Activated CD8-positive, alpha-beta T cell treated with anti-CD3 and anti-CD28 coated beads for 36 hours (primary cell): ENCODE results near the gene ARMC8. TPM values are rescaled to one million over a fixed set of nuclear protein-coding genes. Genes with fewer than 3 reads are reported as not detected.
A peak's percentile ranks its signal among the peaks of the same experiment; 100 is the strongest.

Source experiments
- ATAC-seq: fragments of 200-7000 bp; cut with Tn5 transposase; one replicate; pipeline ENCODE4 v1.10.0; 2021; ENCODE audit warnings: mild to moderate bottlenecking, moderate library complexity
- CTCF ChIA-PET: fragments of 350-600 bp; sonication (Branson Sonifier 250); formaldehyde crosslinking; loops from one replicate; lab custom pipeline; 2021; ENCODE audit warnings: antibody characterized with exemption; lab: Charles Lee
- POLR2A ChIA-PET: fragments of 350-600 bp; sonication (Branson Sonifier 250); formaldehyde crosslinking; loops from one replicate; lab custom pipeline; 2021; ENCODE audit warnings: antibody characterized with exemption; lab: Charles Lee
- DNase-seq: peaks from one replicate; pipeline ENCODE4 v3.0.0-alpha.2; 2020
- H3K27ac Mint-ChIP-seq: one replicate; pipeline ENCODE4 v1.8.0; 2021; ENCODE audit warnings: mild to moderate bottlenecking, mixed read lengths
- H3K27me3 Mint-ChIP-seq: one replicate; pipeline ENCODE4 v1.8.0; 2021; ENCODE audit warnings: mixed read lengths
- H3K36me3 Mint-ChIP-seq: one replicate; pipeline ENCODE4 v1.8.0; 2021; ENCODE audit warnings: low read depth, mixed read lengths
- H3K4me1 Mint-ChIP-seq: one replicate; pipeline ENCODE4 v1.8.0; 2021; ENCODE audit warnings: low read depth, mixed read lengths
- H3K4me3 Mint-ChIP-seq: one replicate; pipeline ENCODE4 v1.8.0; 2021; ENCODE audit warnings: mild to moderate bottlenecking, moderate library complexity, mixed read lengths
- H3K9me3 Mint-ChIP-seq: one replicate; pipeline ENCODE4 v1.8.0; 2021; ENCODE audit warnings: mixed read lengths
- CTCF ChIP-seq: fragments of 200-600 bp; IDR thresholded peaks from one replicate; pipeline ENCODE4 v1.8.0; 2022; ENCODE audit warnings: antibody characterized with exemption, mild to moderate bottlenecking
- intact Hi-C: fragments of 100-400 bp; cut with micrococcal nuclease; formaldehyde crosslinking; loops from one replicate; pipeline ENCODE4 v1.10.0; 2022
- total RNA-seq, 2 experiments: library from RNA; stranded (reverse); gene quantifications; one replicate each; pipeline ENCODE4 v1.2.3, GENCODE V29; 2021

Gene ARMC8
- total RNA-seq, 2 experiments from 2014 or later: 48.1 to 51.4 TPM

- no peak for DNase-seq
- ATAC-seq: no peak
- H3K9me3 Mint-ChIP-seq: no peaks in the 10 kb centered on the region
- H3K27me3 Mint-ChIP-seq: no peaks in the 10 kb centered on the region
- TF ChIP-seq CTCF: no peak
- ChIA-PET POLR2A (no interaction called here), CTCF (interaction anchor here (0.7 to 2.0 kb wide), 2 partner anchors 28 to 117 kb away, joined by 3 to 4 read pairs; no protein-coding TSS in a partner anchor)
- intact Hi-C loops: no loop called here
- H3K4me3 Mint-ChIP-seq: no peak overlapping the region
- peaks cover 18% of the 10 kb centered on the region for H3K4me1 Mint-ChIP-seq
- no peak overlapping the region for H3K27ac Mint-ChIP-seq
- H3K36me3 Mint-ChIP-seq: peaks cover 16% of the 10 kb centered on the region
Measured at GRCh38 chr3:138300647-138301046, 113.5 kb downstream of the ARMC8 start.

GRCh38 chr3:138303474-138303873 is 116.4 kb downstream of the ARMC8 start:
- ATAC-seq: no peak
- no peak overlapping the region for H3K27ac Mint-ChIP-seq
- TF ChIP-seq CTCF: no peak
- ChIA-PET POLR2A (no interaction called here), CTCF (no interaction called here)
- no peak overlapping the region for H3K4me3 Mint-ChIP-seq
- no peak for DNase-seq
- intact Hi-C loops: no loop called here
- H3K4me1 Mint-ChIP-seq: no peaks in the 10 kb centered on the region
- H3K9me3 Mint-ChIP-seq: peaks cover 10% of the 10 kb centered on the region
- H3K27me3 Mint-ChIP-seq: no peaks in the 10 kb centered on the region
- H3K36me3 Mint-ChIP-seq: peaks cover 15% of the 10 kb centered on the region

GRCh38 chr3:138307899-138308298 is 120.8 kb downstream of the ARMC8 start:
- ChIA-PET CTCF (no interaction called here), POLR2A (no interaction called here)
- no peak for ATAC-seq
- peaks cover 3% of the 10 kb centered on the region for H3K4me1 Mint-ChIP-seq
- intact Hi-C loops: no loop called here
- no peak for TF ChIP-seq CTCF
- no peaks in the 10 kb centered on the region for H3K27me3 Mint-ChIP-seq
- H3K27ac Mint-ChIP-seq: peak overlapping the region; percentile 48
- H3K9me3 Mint-ChIP-seq: peaks cover 21% of the 10 kb centered on the region
- no peak for DNase-seq
- peaks cover 17% of the 10 kb centered on the region for H3K36me3 Mint-ChIP-seq
- no peak overlapping the region for H3K4me3 Mint-ChIP-seq

- no peak overlapping the region for H3K4me3 Mint-ChIP-seq
- POLR2A ChIA-PET: no interaction called here
- H3K9me3 Mint-ChIP-seq: peaks cover 21% of the 10 kb centered on the region
- CTCF ChIA-PET: no interaction called here
- ATAC-seq (no peak), DNase-seq (no peak)
- intact Hi-C loops: no loop called here
- H3K27me3 Mint-ChIP-seq: no peaks in the 10 kb centered on the region
- peaks cover 17% of the 10 kb centered on the region for H3K36me3 Mint-ChIP-seq
- H3K27ac Mint-ChIP-seq: no peak overlapping the region
- TF ChIP-seq CTCF: no peak
- H3K4me1 Mint-ChIP-seq: peaks cover 3% of the 10 kb centered on the region
Measured at GRCh38 chr3:138308783-138309182, 121.7 kb downstream of the ARMC8 start.

- TF ChIP-seq CTCF: no peak
- intact Hi-C loops: no loop called here
- peaks cover 17% of the 10 kb centered on the region for H3K36me3 Mint-ChIP-seq
- ChIA-PET POLR2A (no interaction called here), CTCF (no interaction called here)
- H3K27me3 Mint-ChIP-seq: no peaks in the 10 kb centered on the region
- no peak overlapping the region for H3K27ac Mint-ChIP-seq
- DNase-seq (no peak), ATAC-seq (no peak)
- H3K4me3 Mint-ChIP-seq: no peak overlapping the region
- H3K4me1 Mint-ChIP-seq: peaks cover 3% of the 10 kb centered on the region
- H3K9me3 Mint-ChIP-seq: peaks cover 21% of the 10 kb centered on the region
Measured at GRCh38 chr3:138310494-138310893, 123.4 kb downstream of the ARMC8 start.
